ENCODE measurements around the gene KRTAP10-1. TPM values are rescaled to one million over a fixed set of nuclear protein-coding genes. Genes with fewer than 3 reads are reported as not detected.

The KRTAP10-1 gene
- total and polyA plus RNA-seq, 2 of the 13 experiments (the other 11 are each of a cell fraction or from before 2014, with no cell fraction given), result not detected

DNA sequence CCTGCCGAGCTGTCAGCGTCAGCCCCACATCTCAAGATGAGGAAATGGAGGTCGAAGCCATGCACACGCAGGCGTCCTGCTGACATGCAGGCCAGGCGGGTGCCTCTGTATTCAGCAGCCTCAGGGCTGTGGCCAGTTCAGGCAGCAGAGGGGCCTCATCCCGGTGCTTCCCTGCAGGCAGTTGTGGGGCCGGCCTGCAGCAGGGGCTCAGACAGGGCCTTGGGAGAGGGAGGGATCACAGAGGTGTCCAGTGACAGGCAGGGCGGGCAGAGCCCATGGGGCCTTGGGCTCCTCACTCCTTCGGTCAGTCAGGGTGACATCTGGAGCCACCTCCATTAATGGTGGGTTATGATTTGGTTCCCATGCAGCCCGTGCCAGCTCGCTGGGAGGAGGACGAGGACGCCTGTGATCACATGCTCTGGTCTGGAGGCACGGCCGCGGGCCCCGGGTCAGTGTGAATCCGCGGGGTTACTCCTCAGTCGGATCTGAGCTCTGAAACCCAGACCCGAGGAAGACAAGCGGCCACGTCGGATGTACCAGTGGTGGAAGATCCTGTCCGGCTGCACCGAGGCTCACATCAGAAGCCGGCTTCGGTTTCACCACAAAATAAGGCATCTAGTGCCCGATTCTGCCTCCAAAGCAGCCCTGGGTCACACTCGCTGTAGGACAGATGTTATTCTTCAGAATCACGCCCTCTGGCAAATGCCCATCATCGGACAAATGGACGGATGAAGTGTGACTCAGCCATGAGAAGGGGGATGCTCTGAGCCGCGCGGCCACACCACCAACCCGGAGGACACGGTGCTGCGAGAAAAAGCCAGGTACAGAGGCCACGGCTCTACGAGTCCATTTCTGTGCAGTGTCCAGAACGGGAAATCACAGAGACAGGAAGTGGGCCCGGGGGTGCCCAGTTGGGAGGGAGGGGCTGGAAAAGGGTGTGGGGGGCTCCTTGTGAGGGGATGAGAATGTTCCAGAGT lies 33.4 kb downstream of the KRTAP10-1 start (continued):
- TF ChIP-seq, protein P1, sequence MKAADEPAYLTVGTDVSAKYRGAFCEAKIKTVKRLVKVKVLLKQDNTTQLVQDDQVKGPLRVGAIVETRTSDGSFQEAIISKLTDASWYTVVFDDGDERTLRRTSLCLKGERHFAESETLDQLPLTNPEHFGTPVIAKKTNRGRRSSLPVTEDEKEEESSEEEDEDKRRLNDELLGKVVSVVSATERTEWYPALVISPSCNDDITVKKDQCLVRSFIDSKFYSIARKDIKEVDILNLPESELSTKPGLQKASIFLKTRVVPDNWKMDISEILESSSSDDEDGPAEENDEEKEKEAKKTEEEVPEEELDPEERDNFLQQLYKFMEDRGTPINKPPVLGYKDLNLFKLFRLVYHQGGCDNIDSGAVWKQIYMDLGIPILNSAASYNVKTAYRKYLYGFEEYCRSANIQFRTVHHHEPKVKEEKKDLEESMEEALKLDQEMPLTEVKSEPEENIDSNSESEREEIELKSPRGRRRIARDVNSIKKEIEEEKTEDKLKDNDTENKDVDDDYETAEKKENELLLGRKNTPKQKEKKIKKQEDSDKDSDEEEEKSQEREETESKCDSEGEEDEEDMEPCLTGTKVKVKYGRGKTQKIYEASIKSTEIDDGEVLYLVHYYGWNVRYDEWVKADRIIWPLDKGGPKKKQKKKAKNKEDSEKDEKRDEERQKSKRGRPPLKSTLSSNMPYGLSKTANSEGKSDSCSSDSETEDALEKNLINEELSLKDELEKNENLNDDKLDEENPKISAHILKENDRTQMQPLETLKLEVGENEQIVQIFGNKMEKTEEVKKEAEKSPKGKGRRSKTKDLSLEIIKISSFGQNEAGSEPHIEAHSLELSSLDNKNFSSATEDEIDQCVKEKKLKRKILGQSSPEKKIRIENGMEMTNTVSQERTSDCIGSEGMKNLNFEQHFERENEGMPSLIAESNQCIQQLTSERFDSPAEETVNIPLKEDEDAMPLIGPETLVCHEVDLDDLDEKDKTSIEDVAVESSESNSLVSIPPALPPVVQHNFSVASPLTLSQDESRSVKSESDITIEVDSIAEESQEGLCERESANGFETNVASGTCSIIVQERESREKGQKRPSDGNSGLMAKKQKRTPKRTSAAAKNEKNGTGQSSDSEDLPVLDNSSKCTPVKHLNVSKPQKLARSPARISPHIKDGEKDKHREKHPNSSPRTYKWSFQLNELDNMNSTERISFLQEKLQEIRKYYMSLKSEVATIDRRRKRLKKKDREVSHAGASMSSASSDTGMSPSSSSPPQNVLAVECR (CRISPR knock-in tag; IDR thresholded peaks at IDR 0.05; ENCODE audit: borderline replicate concordance), result peak; percentile 48; the same call in 1 of the 2 replicates
- TF ChIP-seq NRL (CRISPR knock-in tag; IDR thresholded peaks at IDR 0.05; ENCODE audit: borderline replicate concordance), result peak; percentile 68
- peak; percentile 72; the same call in 1 of the 2 replicates for TF ChIP-seq ZFP90 (CRISPR knock-in tag; IDR thresholded peaks at IDR 0.05; ENCODE audit: borderline replicate concordance)
- TF ChIP-seq ZNF264 (CRISPR knock-in tag; IDR thresholded peaks at IDR 0.05), result peak; percentile 55; the same call in 1 of the 2 replicates
- peak; percentile 24; the same call in 1 of the 2 replicates for TF ChIP-seq CBX5 (CRISPR knock-in tag; IDR thresholded peaks at IDR 0.05; ENCODE audit: borderline replicate concordance)
- TF ChIP-seq HOXA3 (CRISPR knock-in tag; IDR thresholded peaks at IDR 0.05), result peak; percentile 34; the same call in 1 of the 2 replicates
- no peak for TF ChIP-seq AFF4 (CRISPR knock-in tag; IDR thresholded peaks at IDR 0.05)
- TF ChIP-seq ZNF879 (CRISPR knock-in tag; IDR thresholded peaks at IDR 0.05), result peak; percentile 30; the same call in 1 of the 2 replicates
- peak; percentile 78 for TF ChIP-seq RBFOX2 (IDR thresholded peaks at IDR 0.05; ENCODE audit: low read depth, low read length)
- TF ChIP-seq SP1 (IDR thresholded peaks at IDR 0.05), result no peak
- TF ChIP-seq SP1 (CRISPR knock-in tag; IDR thresholded peaks at IDR 0.05), result 0 out of 2 replicates have a peak, but pooled peaks have one; percentile 5
- TF ChIP-seq ZNF740 (CRISPR knock-in tag; IDR thresholded peaks at IDR 0.05), result peak; percentile 53; the same call in 1 of the 2 replicates
- no peak for TF ChIP-seq ZNF24 (IDR thresholded peaks at IDR 0.05)
- no peak for TF ChIP-seq ELF4 (CRISPR knock-in tag; IDR thresholded peaks at IDR 0.05; ENCODE audit: borderline replicate concordance)
- peak; percentile 82 for TF ChIP-seq ZFX (CRISPR knock-in tag; IDR thresholded peaks at IDR 0.05; ENCODE audit: low read depth)
- TF ChIP-seq ZC3H13 (CRISPR knock-in tag; IDR thresholded peaks at IDR 0.05), result 0 out of 2 replicates have a peak, but pooled peaks have one; percentile 51
- no peak for TF ChIP-seq ATAD3A (CRISPR knock-in tag; IDR thresholded peaks at IDR 0.05)
- TF ChIP-seq ZNF607 (CRISPR knock-in tag; IDR thresholded peaks at IDR 0.05; ENCODE audit: borderline replicate concordance), result 0 out of 2 replicates have a peak, but pooled peaks have one; percentile 27

Measured in HepG2 (cell line).